ENCODE measurements around the gene METTL8.

DNA sequence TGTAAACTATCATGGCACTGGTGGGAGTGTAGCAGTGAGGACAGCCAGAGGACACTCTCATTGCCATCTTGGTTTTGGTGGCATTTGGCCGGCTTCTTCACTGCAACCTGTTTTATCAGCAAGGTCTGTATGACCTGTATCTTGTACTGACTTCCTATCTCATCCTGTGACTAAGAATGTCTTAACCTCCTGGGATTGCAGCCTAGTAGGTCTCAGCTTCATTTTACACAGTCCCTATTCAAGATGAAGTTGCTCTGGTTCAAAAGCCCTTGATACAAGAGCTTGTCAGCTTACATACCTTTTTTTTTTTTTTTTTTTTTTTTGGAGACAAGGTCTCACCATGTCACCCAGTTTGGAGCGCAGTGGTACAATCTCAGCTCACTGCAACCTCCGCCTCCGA, 110.9 kb downstream of the METTL8 start:
- TF ChIP-seq, protein P1, sequence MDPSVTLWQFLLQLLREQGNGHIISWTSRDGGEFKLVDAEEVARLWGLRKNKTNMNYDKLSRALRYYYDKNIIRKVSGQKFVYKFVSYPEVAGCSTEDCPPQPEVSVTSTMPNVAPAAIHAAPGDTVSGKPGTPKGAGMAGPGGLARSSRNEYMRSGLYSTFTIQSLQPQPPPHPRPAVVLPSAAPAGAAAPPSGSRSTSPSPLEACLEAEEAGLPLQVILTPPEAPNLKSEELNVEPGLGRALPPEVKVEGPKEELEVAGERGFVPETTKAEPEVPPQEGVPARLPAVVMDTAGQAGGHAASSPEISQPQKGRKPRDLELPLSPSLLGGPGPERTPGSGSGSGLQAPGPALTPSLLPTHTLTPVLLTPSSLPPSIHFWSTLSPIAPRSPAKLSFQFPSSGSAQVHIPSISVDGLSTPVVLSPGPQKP (IDR thresholded peaks at IDR 0.05; ENCODE audit: low read depth, low read length), result no peak
- TF ChIP-seq, protein P2, sequence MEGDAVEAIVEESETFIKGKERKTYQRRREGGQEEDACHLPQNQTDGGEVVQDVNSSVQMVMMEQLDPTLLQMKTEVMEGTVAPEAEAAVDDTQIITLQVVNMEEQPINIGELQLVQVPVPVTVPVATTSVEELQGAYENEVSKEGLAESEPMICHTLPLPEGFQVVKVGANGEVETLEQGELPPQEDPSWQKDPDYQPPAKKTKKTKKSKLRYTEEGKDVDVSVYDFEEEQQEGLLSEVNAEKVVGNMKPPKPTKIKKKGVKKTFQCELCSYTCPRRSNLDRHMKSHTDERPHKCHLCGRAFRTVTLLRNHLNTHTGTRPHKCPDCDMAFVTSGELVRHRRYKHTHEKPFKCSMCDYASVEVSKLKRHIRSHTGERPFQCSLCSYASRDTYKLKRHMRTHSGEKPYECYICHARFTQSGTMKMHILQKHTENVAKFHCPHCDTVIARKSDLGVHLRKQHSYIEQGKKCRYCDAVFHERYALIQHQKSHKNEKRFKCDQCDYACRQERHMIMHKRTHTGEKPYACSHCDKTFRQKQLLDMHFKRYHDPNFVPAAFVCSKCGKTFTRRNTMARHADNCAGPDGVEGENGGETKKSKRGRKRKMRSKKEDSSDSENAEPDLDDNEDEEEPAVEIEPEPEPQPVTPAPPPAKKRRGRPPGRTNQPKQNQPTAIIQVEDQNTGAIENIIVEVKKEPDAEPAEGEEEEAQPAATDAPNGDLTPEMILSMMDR (IDR thresholded peaks at IDR 0.05), result no peak
- no peak for TF ChIP-seq JUN (IDR thresholded peaks at IDR 0.05)
- TF ChIP-seq POLR2A (IDR thresholded peaks at IDR 0.05; ENCODE audit: low read length), result no peak
- TF ChIP-seq, protein P3, sequence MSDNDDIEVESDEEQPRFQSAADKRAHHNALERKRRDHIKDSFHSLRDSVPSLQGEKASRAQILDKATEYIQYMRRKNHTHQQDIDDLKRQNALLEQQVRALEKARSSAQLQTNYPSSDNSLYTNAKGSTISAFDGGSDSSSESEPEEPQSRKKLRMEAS (IDR thresholded peaks at IDR 0.05), result no peak
- TF ChIP-seq, protein P4, sequence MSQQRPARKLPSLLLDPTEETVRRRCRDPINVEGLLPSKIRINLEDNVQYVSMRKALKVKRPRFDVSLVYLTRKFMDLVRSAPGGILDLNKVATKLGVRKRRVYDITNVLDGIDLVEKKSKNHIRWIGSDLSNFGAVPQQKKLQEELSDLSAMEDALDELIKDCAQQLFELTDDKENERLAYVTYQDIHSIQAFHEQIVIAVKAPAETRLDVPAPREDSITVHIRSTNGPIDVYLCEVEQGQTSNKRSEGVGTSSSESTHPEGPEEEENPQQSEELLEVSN (IDR thresholded peaks at IDR 0.05; ENCODE audit: borderline replicate concordance, low read depth), result no peak
- no peak for TF ChIP-seq CBX8 (IDR thresholded peaks at IDR 0.05)
- TF ChIP-seq EP300 (IDR thresholded peaks at IDR 0.05), result no peak
- no peak for TF ChIP-seq RARB (CRISPR knock-in tag; IDR thresholded peaks at IDR 0.05)
- no peak for TF ChIP-seq FOSL2 (IDR thresholded peaks at IDR 0.05)
- no peak for TF ChIP-seq FOSL2 (CRISPR knock-in tag; IDR thresholded peaks at IDR 0.05)
- no peak for TF ChIP-seq NFE2L2 (conservative IDR thresholded peaks at IDR 0.05; ENCODE audit: low read length)

Measured in A549 (cell line).